Fibroblast of the aortic adventitia (primary cell): ENCODE results near the gene TMEM72. TPM values are rescaled to one million over a fixed set of nuclear protein-coding genes. Genes with fewer than 3 reads are reported as not detected.

Experiments
- DNase-seq: peaks from one replicate; pipeline ENCODE4 v3.0.0-alpha.2; 2010; ENCODE audit warnings: low read depth
- H3K4me3 ChIP-seq: 2 replicates; pipeline ENCODE4 v1.5.1; 2011; ENCODE audit warnings: low read depth, mild to moderate bottlenecking, control low read depth, low read length, moderate library complexity
- total RNA-seq: library from RNA; depleted of rRNA; stranded (reverse); fragments of >200 nt; gene quantifications from 2 replicates; pipeline ENCODE4 v1.2.3, GENCODE V29; 2012; ENCODE audit warnings: low replicate concordance
- TF ChIP-seq, protein P1 (sequence below): IDR thresholded peaks from 2 replicates; pipeline ENCODE4 v1.5.1; 2011; ENCODE audit warnings: mild to moderate bottlenecking, low read length, control low read depth, inconsistent platforms; ENCODE audit not compliant: insufficient read depth

TMEM72 gene
- total RNA-seq, 1 donor = not detected

DNA sequence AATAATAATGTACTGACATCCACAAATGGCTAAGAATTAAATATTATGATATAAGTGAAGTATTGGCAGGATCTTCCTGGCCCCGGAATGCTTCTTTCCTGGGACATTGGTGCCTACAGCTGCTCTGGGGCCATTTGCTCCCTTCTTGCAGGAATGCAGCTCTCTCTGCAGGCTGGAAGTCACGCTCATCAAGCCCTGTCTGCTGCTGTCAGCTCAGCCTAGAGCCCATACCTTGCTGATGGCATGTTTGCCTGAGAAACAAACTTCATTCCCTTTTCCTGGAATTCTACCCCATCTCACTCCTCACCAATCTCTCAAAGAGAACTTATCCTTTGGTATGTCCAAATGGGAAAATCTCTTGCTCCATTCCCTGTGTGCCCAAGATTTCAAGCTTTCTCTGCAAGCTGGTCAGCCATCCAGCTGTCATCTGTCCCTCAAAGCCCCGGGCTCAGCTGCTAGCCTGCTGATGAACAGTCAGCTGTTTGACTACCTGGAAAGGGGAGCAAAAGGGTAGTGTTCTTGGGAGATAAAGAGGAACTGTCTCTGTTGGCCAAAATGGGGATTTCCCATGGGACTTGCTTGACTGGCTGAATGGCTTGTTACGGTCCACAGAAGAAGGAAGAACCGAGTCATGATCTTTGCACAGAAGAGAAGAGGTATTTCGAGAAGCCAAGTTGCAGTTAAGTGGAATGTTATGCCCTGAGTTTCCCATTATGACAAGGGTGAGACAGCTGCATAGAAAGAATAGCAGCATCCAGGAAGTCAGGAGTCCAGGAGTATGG, 36.4 kb downstream of the TMEM72 start:
- no peak overlapping the region for H3K4me3 ChIP-seq
- DNase-seq = no peak
- TF ChIP-seq, protein P1, sequence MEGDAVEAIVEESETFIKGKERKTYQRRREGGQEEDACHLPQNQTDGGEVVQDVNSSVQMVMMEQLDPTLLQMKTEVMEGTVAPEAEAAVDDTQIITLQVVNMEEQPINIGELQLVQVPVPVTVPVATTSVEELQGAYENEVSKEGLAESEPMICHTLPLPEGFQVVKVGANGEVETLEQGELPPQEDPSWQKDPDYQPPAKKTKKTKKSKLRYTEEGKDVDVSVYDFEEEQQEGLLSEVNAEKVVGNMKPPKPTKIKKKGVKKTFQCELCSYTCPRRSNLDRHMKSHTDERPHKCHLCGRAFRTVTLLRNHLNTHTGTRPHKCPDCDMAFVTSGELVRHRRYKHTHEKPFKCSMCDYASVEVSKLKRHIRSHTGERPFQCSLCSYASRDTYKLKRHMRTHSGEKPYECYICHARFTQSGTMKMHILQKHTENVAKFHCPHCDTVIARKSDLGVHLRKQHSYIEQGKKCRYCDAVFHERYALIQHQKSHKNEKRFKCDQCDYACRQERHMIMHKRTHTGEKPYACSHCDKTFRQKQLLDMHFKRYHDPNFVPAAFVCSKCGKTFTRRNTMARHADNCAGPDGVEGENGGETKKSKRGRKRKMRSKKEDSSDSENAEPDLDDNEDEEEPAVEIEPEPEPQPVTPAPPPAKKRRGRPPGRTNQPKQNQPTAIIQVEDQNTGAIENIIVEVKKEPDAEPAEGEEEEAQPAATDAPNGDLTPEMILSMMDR = no peak

DNA sequence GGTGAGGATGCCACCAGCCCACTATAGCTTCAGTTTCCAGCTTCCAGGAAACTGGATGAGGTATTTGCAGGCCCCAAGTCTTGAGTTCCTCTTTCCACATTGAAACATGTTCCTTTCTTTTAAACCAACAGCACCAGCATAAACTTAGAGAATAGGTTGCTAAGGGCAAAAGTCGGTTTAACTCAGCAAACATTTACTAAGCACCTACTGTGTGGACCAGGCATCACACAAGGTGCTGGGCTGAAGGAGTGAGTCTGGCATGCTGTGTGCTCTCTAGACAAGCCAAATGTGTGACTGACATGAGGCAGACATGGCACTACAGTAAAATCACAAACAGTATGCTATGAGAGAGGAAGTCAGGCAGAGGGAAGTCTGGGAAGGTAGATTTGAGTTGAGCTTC, 37.5 kb downstream of the TMEM72 start:
- H3K4me3 ChIP-seq = no peak overlapping the region
- no peak for DNase-seq
- TF ChIP-seq, protein P1 = no peak

DNA sequence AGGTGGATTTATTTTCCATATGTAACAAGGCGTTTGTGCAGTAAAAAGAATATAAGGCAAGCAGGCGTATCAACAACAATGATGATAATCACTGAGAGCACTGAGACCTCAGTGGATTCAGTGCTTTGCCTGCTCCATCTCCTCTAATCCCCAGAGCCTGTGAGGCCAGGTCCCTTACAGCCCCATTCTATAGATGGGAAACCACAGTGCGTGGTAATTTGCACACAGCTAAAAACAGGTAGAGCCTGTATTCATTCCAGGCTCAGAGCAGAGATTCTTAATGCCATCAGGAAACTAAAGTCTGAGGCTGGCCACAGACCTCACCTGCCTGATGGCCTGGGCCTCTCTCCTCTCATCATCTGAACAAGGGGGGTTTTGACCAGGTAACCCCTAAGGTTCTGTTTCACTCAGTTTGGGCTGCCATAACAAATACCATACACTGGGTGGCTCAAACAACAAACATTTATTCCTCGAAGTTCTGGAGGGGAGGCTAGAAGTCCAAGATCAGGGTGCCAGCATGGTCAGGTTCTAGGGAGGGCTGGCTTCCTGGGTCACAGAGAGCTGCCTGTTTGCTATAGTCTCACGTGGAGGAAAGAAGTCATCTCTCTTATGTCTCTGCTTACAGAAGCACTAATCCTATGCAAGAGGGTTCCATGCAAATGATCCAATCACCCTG, 38.1 kb downstream of the TMEM72 start:
- TF ChIP-seq, protein P1 = peak; percentile 6
- no peak for DNase-seq
- H3K4me3 ChIP-seq = no peak overlapping the region

DNA sequence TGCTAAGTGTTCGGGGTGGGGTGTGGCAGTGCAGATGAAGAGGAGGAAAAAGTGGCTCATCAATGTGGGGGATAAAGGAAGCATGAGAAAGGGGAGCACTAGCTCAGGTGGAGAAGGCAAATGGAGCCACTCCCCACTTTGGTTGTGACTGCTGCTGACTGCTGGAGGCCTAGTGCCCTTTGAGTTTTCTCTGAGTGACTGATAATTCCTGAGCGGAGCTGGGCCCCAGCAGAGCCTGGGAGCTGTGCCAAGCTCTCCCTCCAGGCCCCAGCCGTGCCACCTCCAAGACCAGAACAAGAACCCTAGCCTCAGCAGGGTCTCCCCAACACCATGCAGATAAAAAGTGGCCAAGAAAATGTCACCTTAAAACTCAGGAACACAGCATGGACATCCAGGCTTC, 38.8 kb downstream of the TMEM72 start:
- DNase-seq = no peak
- no peak overlapping the region for H3K4me3 ChIP-seq
- TF ChIP-seq, protein P1 = no peak

DNA sequence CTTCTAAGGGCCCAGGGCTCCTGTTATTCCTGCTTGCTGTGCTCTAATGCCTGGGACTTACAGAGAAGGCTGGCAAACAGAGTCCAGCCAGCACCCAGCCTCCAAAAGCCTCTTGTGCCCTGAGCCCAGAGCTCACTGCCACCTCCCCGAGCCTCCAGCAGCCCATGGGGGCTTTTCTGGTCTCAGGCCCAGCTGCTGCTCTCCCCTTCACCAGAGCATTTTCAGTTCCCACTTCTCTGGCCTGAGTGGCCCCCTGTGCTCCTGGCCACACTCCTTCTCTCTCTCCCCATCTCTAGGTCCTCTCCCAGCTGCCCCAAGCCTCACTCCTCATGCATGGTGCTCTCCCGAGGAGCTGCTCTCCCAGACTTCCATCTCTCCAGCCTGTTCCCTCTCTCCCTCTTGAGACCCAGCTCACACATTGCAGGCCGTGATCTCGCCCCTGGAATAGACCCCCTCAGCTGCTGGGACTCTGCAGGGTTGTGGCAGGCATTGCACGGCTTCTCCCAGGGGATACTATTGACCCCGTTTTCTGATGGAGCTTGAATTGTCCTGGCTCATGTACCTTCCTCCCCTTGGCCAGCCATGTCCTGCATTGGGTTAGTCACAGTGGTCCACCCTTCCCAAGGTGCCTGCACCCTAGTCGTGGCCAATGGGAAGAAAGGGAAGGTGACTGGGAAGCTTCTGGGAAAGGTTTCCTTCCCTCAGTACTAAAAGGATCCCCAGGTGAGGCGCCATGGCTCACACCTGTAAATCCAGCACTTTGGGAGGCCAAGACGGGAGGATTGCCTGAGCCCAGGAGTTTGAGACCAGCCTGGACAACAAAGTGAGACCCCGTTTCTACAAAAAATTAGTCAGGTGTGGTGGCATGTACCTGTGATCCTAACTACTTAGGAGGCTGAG, 39.4 kb downstream of the TMEM72 start:
- TF ChIP-seq, protein P1 = no peak
- no peak overlapping the region for H3K4me3 ChIP-seq
- no peak for DNase-seq

DNA sequence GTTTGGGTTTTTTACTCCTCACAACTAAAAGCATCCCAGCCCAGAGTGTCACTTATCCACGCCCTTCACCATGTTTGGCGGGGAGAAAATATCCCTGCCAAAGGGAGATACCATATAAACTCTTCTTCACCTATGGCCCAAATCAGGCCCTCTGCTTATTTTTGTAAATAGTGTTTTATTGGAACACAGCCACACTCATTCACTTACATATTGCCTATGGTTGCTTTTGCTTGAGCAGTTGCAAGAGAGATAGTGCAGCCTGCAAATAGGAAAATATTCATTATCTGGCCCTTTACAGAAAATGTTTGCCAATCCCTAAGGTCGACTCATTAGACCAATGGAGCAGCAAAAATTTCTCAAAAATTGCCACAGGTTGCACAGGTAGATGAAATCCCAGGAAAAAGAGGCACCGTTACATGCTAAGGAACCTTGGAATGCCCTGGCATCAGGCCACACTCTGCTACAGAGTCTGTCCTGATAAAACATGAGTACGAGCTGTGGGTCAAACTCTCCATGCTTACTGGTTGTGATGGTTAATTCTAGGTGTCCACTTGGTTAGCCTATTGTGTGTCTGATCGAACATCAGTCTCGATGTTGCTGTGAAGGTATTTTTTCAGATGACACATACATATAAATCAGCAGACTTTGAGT, 40.6 kb downstream of the TMEM72 start:
- DNase-seq = no peak

More for the DNA sequence above, 40.6 kb downstream of the TMEM72 start:
- TF ChIP-seq, protein P1 = no peak
- H3K4me3 ChIP-seq = no peak overlapping the region
